T-helper 17 cell (primary cell): Measurements from ENCODE around the gene EMID1. TPM values are rescaled to one million over a fixed set of nuclear protein-coding genes. Genes with fewer than 3 reads are reported as not detected.
A peak's percentile ranks its signal among the peaks of the same experiment; 100 is the strongest.

Experiments used
- ATAC-seq: fragments of 150-1000 bp; cut with Tn5 transposase; 2 replicates; pipeline ENCODE4 v1.10.0; 2021; ENCODE audit warnings: mild to moderate bottlenecking, moderate library complexity
- DNase-seq, 3 donors: peaks; one replicate each; pipeline versions ENCODE4 v3.0.0 to v3.0.0-alpha.2; 2020 to 2021
- H3K9me3 ChIP-seq: one replicate; pipeline ENCODE4 v1.7.0; 2013; ENCODE audit warnings: low read length, mild to moderate bottlenecking; ENCODE audit not compliant: control insufficient read depth, poor library complexity, severe bottlenecking
- H3K27ac Mint-ChIP-seq: one replicate; pipeline ENCODE4 v1.8.0; 2022; ENCODE audit warnings: mild to moderate bottlenecking, moderate library complexity, mixed read lengths
- H3K27me3 Mint-ChIP-seq: one replicate; pipeline ENCODE4 v1.8.0; 2022; ENCODE audit warnings: mixed read lengths
- H3K36me3 Mint-ChIP-seq: one replicate; pipeline ENCODE4 v1.8.0; 2022; ENCODE audit warnings: low read depth, mixed read lengths
- H3K4me1 Mint-ChIP-seq: one replicate; pipeline ENCODE4 v1.8.0; 2022; ENCODE audit warnings: mild to moderate bottlenecking, mixed read lengths
- H3K4me3 Mint-ChIP-seq: one replicate; pipeline ENCODE4 v1.8.0; 2022; ENCODE audit warnings: mild to moderate bottlenecking, moderate library complexity, mixed read lengths
- total RNA-seq, 4 donors: library from RNA in 2 of 4; stranded (reverse) in 2 of 4; gene quantifications; one replicate each; pipeline ENCODE4 v1.2.3 and lab custom pipeline; 2022 to 2026

The EMID1 gene
- total RNA-seq, 2 donors from 2014 or later: not detected

- peak; percentile 67 for ATAC-seq
- H3K9me3 ChIP-seq: no peaks in the 10 kb centered on the region
- H3K27ac Mint-ChIP-seq: peak overlapping the region; percentile 80
- H3K27me3 Mint-ChIP-seq: peaks cover 19% of the 10 kb centered on the region
- no peak for DNase-seq
- H3K4me1 Mint-ChIP-seq: peaks cover 24% of the 10 kb centered on the region
- H3K4me3 Mint-ChIP-seq: peak overlapping the region; percentile 69
- H3K36me3 Mint-ChIP-seq: no peaks in the 10 kb centered on the region
Measured at GRCh38 chr22:29308791-29309262, 103.1 kb downstream of the EMID1 start.

Other genes with a start within 250 kb of the EMID1 start
- gene C22orf31, start 144.1 kb upstream of the EMID1 start, total RNA-seq: not detected
- under 1 TPM; 0.15 to 0.26 TPM for gene KREMEN1, start 132.9 kb upstream of the EMID1 start, total RNA-seq
- gene RHBDD3, start 62.1 kb downstream of the EMID1 start, total RNA-seq: 10 to 100 TPM; 11.3 to 15.9 TPM
- gene EWSR1, start 62.4 kb downstream of the EMID1 start, total RNA-seq: 100 to 1,000 TPM; 323 to 335 TPM
- gene GAS2L1, start 100.8 kb downstream of the EMID1 start, total RNA-seq: 10 to 100 TPM in 1 of 2 donors, 1 to 10 TPM in 1; 2.5 to 32.6 TPM
- gene RASL10A, start 109.8 kb downstream of the EMID1 start, total RNA-seq: under 1 TPM in 1 of 2 donors, not detected in 1; 0.92 TPM
- 10 to 100 TPM; 41.2 to 42.8 TPM for gene AP1B1, start 182.7 kb downstream of the EMID1 start, total RNA-seq
- not detected for gene RFPL1, start 232.7 kb downstream of the EMID1 start, total RNA-seq